Ammon's horn (tissue), 1 donor: ENCODE data around the gene SERPINC1.
"Not testable (repeated sequence)": the region's sequence is repeated elsewhere in the genome, so short reads cannot be mapped to it uniquely, and the experiment has no call there.

ENCODE experiments used
- DNase-seq: peaks from one replicate; pipeline ENCODE4 v3.0.0-alpha.2; 2016; ENCODE audit warnings: low spot score

SERPINC1 gene

GRCh38 chr1:173863224-173864161, 53.6 kb downstream of the SERPINC1 start:
- no peak for DNase-seq

GRCh38 chr1:173862769-173863223, 54.3 kb downstream of the SERPINC1 start:
- no peak for DNase-seq

- DNase-seq: not testable (repeated sequence)
Measured at GRCh38 chr1:173862146-173862768, 54.9 kb downstream of the SERPINC1 start.

- DNase-seq: no peak
Measured at GRCh38 chr1:173861731-173862145, 55.4 kb downstream of the SERPINC1 start.

- no peak for DNase-seq
Measured at GRCh38 chr1:173860065-173860464, 57.1 kb downstream of the SERPINC1 start.

GRCh38 chr1:173859547-173859946, 57.6 kb downstream of the SERPINC1 start:
- not testable (repeated sequence) for DNase-seq

GRCh38 chr1:173857363-173857917, 59.7 kb downstream of the SERPINC1 start:
- no peak for DNase-seq

- DNase-seq: no peak
Measured at GRCh38 chr1:173856903-173857302, 60.2 kb downstream of the SERPINC1 start.

GRCh38 chr1:173856014-173856413, 61.1 kb downstream of the SERPINC1 start:
- no peak for DNase-seq
